PC-9 (cell line): ENCODE measurements around the gene MEPE.

ENCODE experiments used
- EZH2 ChIP-seq: fragments of 200-600 bp; sonication (generic); IDR thresholded peaks from 2 replicates; pipeline ENCODE4 v1.8.0; 2017; ENCODE audit warnings: antibody characterized with exemption, low read depth
- TF ChIP-seq, protein P1 (sequence below): fragments of 200-600 bp; sonication (generic); conservative IDR thresholded peaks from 2 replicates; pipeline ENCODE4 v1.6.1; 2017; ENCODE audit warnings: mixed run types, antibody characterized with exemption, mild to moderate bottlenecking, moderate library complexity

DNA sequence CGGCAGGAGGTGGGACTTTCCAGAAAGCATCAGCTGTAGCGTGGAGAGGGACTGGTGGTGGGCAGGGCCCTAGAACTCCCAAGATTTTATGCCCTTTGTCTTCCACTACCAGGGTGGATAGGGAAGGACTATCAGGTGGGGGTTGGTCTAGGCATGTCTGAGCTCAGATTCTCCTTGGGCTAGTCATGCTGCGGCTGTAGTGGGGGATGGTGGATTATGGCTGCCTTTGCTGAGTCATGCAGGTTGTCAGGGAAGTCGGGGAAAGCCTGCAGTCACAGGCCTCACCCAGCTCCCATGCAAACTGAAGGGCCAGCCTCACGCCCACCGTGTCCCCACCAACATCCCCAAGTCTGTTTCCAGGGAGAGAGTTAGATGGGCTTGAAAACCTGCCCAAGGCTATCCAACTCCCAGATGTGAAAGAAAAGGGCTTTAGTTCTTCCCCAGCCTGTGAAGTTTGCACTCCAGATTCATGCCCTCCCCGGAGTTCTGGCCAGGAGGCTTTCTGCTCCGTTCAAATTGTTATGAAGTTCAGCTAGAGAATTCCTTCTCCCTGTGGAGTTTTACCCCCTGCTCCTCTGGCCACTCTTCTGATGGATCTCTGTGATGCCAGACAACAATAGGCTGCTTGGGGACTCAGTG is 13.4 kb upstream of the MEPE start:
- TF ChIP-seq, protein P1, sequence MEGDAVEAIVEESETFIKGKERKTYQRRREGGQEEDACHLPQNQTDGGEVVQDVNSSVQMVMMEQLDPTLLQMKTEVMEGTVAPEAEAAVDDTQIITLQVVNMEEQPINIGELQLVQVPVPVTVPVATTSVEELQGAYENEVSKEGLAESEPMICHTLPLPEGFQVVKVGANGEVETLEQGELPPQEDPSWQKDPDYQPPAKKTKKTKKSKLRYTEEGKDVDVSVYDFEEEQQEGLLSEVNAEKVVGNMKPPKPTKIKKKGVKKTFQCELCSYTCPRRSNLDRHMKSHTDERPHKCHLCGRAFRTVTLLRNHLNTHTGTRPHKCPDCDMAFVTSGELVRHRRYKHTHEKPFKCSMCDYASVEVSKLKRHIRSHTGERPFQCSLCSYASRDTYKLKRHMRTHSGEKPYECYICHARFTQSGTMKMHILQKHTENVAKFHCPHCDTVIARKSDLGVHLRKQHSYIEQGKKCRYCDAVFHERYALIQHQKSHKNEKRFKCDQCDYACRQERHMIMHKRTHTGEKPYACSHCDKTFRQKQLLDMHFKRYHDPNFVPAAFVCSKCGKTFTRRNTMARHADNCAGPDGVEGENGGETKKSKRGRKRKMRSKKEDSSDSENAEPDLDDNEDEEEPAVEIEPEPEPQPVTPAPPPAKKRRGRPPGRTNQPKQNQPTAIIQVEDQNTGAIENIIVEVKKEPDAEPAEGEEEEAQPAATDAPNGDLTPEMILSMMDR, result no peak
- TF ChIP-seq EZH2, result no peak
